Measurements from ENCODE around the gene EGFL7. TPM values are rescaled to one million over a fixed set of nuclear protein-coding genes. Genes with fewer than 3 reads are reported as not detected.

EGFL7 gene
- polyA plus RNA-seq, 1 of the 3 experiments (the other 2 are of a cell fraction) = 43.0 TPM

DNA sequence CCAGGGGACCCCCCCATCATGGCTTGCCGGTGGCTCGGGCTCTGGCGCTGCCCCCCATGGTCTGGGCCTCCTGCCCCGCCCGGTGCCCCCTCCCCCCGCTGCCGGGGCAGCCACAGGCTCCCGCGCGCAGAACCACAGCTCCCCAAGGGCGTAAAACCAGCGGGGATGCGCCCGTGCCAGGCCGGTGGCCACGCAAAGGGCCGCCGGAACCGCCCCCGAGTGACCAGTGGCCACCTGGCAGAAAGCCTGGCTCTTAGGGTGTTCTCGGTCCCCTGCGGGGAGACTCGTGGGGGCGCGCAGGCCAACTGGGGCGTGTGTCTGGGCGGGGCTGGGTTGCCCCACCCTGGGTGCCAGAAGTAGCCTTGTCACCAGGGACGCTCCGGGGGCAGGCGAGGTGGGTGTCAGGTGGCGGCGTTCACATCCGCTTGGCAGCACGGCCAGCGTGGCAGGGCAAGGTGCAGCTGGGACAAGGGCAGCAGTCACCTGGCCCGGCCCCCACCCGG, 25.1 kb downstream of the EGFL7 start:
- no peak overlapping the region for H3K27ac ChIP-seq (ENCODE audit: low read depth in 2 of 2, low read length in 1 of 2)
- no peak overlapping the region for H2AFZ ChIP-seq (ENCODE audit: low read depth)
- 67% methylated on average over 16 of the region's 37 CpGs for WGBS (ENCODE audit: low lambda C conversion rate)
- H3F3A ChIP-seq (replicated peaks; ENCODE audit: insufficient read depth) = no peaks in the 10 kb centered on the region
- H4K20me1 ChIP-seq (ENCODE audit: insufficient read depth) = peaks cover 7% of the 10 kb centered on the region; the same call in 1 of the 2 replicates
- TF ChIP-seq JUND (IDR thresholded peaks at IDR 0.05) (no peak), MXI1 (IDR thresholded peaks at IDR 0.05; ENCODE audit: low read depth, low read length) (no peak), FOXJ3 (CRISPR knock-in tag; IDR thresholded peaks at IDR 0.05) (no peak), SMC3 (IDR thresholded peaks at IDR 0.05; ENCODE audit: low read depth, low read length) (no peak), EZH2phosphoT487 (IDR thresholded peaks at IDR 0.05; ENCODE audit: borderline replicate concordance, low read depth) (no peak)
- TF ChIP-seq, protein P1, sequence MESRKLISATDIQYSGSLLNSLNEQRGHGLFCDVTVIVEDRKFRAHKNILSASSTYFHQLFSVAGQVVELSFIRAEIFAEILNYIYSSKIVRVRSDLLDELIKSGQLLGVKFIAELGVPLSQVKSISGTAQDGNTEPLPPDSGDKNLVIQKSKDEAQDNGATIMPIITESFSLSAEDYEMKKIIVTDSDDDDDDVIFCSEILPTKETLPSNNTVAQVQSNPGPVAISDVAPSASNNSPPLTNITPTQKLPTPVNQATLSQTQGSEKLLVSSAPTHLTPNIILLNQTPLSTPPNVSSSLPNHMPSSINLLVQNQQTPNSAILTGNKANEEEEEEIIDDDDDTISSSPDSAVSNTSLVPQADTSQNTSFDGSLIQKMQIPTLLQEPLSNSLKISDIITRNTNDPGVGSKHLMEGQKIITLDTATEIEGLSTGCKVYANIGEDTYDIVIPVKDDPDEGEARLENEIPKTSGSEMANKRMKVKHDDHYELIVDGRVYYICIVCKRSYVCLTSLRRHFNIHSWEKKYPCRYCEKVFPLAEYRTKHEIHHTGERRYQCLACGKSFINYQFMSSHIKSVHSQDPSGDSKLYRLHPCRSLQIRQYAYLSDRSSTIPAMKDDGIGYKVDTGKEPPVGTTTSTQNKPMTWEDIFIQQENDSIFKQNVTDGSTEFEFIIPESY (IDR thresholded peaks at IDR 0.05; ENCODE audit: borderline replicate concordance, low read depth) = no peak
- ChIA-PET POLR2A (interaction anchor here (1.1 to 1.6 kb wide), 2 partner anchors 16 to 25 kb away, joined by 5 read pairs; no protein-coding TSS in a partner anchor), CTCF (interaction anchor here (0.6 to 8.5 kb wide), 6 partner anchors 8 to 26 kb away, joined by 3 to 90 read pairs (median 6); no protein-coding TSS in a partner anchor)
- H3K79me2 ChIP-seq (ENCODE audit: insufficient read depth) = peaks cover 16% of the 10 kb centered on the region
- H3K27me3 ChIP-seq (ENCODE audit: insufficient read depth) = no peaks in the 10 kb centered on the region
- no peak overlapping the region for H3K4me3 ChIP-seq (ENCODE audit: low read depth in 2 of 2, low read length in 1 of 2)
- peak overlapping the region; percentile 37; the same call in 1 of the 2 replicates for H3K4me2 ChIP-seq
- no peaks in the 10 kb centered on the region for H3K9me3 ChIP-seq
- DNase-seq = no peak
- no peaks in the 10 kb centered on the region for H3K36me3 ChIP-seq (replicated peaks in 1 of 2; ENCODE audit: control insufficient read depth in 1 of 2, insufficient read depth in 2 of 2, low read length in 1 of 2)
- no peak overlapping the region for H3K9ac ChIP-seq
- peaks cover 4 to 19% of the 10 kb centered on the region in 2 experiments; a peak in 2 of 4 replicates for H3K4me1 ChIP-seq (ENCODE audit: control insufficient read depth in 1 of 2, insufficient read depth in 2 of 2, low read depth in 1 of 2, low read length in 1 of 2)
- no peaks in the 10 kb centered on the region for H3K9me2 ChIP-seq

DNA sequence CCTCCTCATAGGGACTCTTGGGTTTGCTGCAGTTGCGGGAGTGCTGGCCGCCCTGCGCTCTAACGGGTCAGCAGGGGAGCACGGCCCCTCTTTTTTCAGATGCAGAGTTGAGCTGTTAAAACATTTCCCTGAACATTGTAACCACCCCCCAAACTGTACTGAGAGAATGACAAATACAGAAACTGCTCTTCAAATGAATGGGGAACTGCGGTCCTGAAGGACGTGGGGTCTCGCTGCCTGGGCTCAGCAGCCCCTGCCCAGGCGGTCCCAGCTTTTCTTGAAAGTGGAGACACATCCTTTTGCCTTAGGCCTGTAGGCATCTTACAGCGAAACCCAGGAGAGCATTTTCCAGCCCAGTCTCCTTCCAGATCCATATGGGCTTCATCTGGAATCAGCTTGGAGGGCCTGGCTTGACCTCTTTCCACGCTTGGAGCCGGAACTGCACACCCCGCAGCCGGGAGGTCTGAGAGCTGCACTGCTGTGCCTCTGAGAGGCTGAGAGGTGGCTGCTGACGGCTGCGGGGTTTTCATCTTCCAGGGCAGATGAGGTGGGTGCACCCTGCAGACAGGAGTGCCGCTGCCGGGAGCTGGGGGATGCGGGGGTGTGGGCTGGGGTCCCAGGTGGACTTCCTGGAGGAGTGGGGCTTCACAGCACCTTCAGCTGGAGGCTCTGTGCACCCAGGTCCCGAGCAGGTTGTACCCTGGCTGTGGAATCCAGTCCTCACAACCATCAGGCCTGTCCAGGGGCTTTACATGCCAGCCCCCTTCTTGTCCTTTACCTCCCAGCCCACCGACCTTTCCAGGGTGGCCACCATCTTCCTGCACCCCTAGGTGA, 25.8 kb downstream of the EGFL7 start:
- H3K9ac ChIP-seq = no peak overlapping the region
- peaks cover 4 to 19% of the 10 kb centered on the region in 2 experiments; a peak in 2 of 4 replicates for H3K4me1 ChIP-seq (ENCODE audit: control insufficient read depth in 1 of 2, insufficient read depth in 2 of 2, low read depth in 1 of 2, low read length in 1 of 2)
- 89% methylated on average over 12 of the region's 21 CpGs for WGBS (ENCODE audit: low lambda C conversion rate)
- no peak overlapping the region for H3K27ac ChIP-seq (ENCODE audit: low read depth in 2 of 2, low read length in 1 of 2)
- no peaks in the 10 kb centered on the region for H3K36me3 ChIP-seq (replicated peaks in 1 of 2; ENCODE audit: control insufficient read depth in 1 of 2, insufficient read depth in 2 of 2, low read length in 1 of 2)
- DNase-seq = no peak
- no peaks in the 10 kb centered on the region for H3K27me3 ChIP-seq (ENCODE audit: insufficient read depth)
- H3K9me3 ChIP-seq = no peaks in the 10 kb centered on the region
- H3K79me2 ChIP-seq (ENCODE audit: insufficient read depth) = peaks cover 16% of the 10 kb centered on the region
- H4K20me1 ChIP-seq (ENCODE audit: insufficient read depth) = peaks cover 7% of the 10 kb centered on the region; the same call in 1 of the 2 replicates
- H3F3A ChIP-seq (replicated peaks; ENCODE audit: insufficient read depth) = no peaks in the 10 kb centered on the region
- TF ChIP-seq MXI1 (IDR thresholded peaks at IDR 0.05; ENCODE audit: low read depth, low read length) (no peak), POLR2AphosphoS5 (IDR thresholded peaks at IDR 0.05; ENCODE audit: low read depth, low read length) (no peak), CHD2 (IDR thresholded peaks at IDR 0.05; ENCODE audit: low read length, partially characterized antibody) (no peak), ELF1 (IDR thresholded peaks at IDR 0.05) (no peak), NFIC (IDR thresholded peaks at IDR 0.05; ENCODE audit: borderline replicate concordance) (no peak), FOSL2 (IDR thresholded peaks at IDR 0.05; ENCODE audit: borderline replicate concordance, low read depth) (no peak), RCOR1 (IDR thresholded peaks at IDR 0.05; ENCODE audit: low read length) (no peak), SIN3A (IDR thresholded peaks at IDR 0.05; ENCODE audit: borderline replicate concordance, low read depth, low read length) (no peak), GABPA (IDR thresholded peaks at IDR 0.05; ENCODE audit: low read depth) (no peak)
- TF ChIP-seq, protein P2, sequence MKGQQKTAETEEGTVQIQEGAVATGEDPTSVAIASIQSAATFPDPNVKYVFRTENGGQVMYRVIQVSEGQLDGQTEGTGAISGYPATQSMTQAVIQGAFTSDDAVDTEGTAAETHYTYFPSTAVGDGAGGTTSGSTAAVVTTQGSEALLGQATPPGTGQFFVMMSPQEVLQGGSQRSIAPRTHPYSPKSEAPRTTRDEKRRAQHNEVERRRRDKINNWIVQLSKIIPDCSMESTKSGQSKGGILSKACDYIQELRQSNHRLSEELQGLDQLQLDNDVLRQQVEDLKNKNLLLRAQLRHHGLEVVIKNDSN (IDR thresholded peaks at IDR 0.05; ENCODE audit: borderline replicate concordance, low read depth) = no peak
- TF ChIP-seq, protein P3, sequence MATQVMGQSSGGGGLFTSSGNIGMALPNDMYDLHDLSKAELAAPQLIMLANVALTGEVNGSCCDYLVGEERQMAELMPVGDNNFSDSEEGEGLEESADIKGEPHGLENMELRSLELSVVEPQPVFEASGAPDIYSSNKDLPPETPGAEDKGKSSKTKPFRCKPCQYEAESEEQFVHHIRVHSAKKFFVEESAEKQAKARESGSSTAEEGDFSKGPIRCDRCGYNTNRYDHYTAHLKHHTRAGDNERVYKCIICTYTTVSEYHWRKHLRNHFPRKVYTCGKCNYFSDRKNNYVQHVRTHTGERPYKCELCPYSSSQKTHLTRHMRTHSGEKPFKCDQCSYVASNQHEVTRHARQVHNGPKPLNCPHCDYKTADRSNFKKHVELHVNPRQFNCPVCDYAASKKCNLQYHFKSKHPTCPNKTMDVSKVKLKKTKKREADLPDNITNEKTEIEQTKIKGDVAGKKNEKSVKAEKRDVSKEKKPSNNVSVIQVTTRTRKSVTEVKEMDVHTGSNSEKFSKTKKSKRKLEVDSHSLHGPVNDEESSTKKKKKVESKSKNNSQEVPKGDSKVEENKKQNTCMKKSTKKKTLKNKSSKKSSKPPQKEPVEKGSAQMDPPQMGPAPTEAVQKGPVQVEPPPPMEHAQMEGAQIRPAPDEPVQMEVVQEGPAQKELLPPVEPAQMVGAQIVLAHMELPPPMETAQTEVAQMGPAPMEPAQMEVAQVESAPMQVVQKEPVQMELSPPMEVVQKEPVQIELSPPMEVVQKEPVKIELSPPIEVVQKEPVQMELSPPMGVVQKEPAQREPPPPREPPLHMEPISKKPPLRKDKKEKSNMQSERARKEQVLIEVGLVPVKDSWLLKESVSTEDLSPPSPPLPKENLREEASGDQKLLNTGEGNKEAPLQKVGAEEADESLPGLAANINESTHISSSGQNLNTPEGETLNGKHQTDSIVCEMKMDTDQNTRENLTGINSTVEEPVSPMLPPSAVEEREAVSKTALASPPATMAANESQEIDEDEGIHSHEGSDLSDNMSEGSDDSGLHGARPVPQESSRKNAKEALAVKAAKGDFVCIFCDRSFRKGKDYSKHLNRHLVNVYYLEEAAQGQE (IDR thresholded peaks at IDR 0.05; ENCODE audit: low read depth, low read length) = no peak
- TF ChIP-seq, protein P4, sequence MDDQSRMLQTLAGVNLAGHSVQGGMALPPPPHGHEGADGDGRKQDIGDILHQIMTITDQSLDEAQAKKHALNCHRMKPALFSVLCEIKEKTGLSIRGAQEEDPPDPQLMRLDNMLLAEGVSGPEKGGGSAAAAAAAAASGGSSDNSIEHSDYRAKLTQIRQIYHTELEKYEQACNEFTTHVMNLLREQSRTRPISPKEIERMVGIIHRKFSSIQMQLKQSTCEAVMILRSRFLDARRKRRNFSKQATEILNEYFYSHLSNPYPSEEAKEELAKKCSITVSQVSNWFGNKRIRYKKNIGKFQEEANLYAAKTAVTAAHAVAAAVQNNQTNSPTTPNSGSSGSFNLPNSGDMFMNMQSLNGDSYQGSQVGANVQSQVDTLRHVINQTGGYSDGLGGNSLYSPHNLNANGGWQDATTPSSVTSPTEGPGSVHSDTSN (IDR thresholded peaks at IDR 0.05) = no peak
- H3K9me2 ChIP-seq = no peaks in the 10 kb centered on the region
- ChIA-PET POLR2A (interaction anchor here (1.6 kb wide), 1 partner anchor 25 kb away, joined by 5 read pairs; no protein-coding TSS in a partner anchor), CTCF (interaction anchor here (0.6 to 1.6 kb wide), 6 partner anchors 12 to 43 kb away, joined by 3 to 8 read pairs (median 3); no protein-coding TSS in a partner anchor)
- no peak overlapping the region for H2AFZ ChIP-seq (ENCODE audit: low read depth)
- H3K4me3 ChIP-seq (ENCODE audit: low read depth in 2 of 2, low read length in 1 of 2) = no peak overlapping the region
- no peak overlapping the region for H3K4me2 ChIP-seq

All from SK-N-SH (cell line).